ENCODE measurements around the gene MRPS18A. TPM values are rescaled to one million over a fixed set of nuclear protein-coding genes. Genes with fewer than 3 reads are reported as not detected.

The MRPS18A gene
- total and polyA plus RNA-seq, 2 donors = 33.3 to 55.8 TPM

Other genes with a start within 250 kb of the MRPS18A start
- gene DLK2, start 232.2 kb downstream of the MRPS18A start, total RNA-seq = 2.0 TPM
- gene DLK2, start 232.2 kb downstream of the MRPS18A start, polyA plus RNA-seq = 0.67 TPM
- gene TJAP1, start 210.2 kb downstream of the MRPS18A start, total RNA-seq = 10.5 TPM
- gene TJAP1, start 210.2 kb downstream of the MRPS18A start, polyA plus RNA-seq = 29.7 TPM
- not detected for gene LRRC73, start 177.4 kb downstream of the MRPS18A start, total RNA-seq
- 0.24 TPM for gene LRRC73, start 177.4 kb downstream of the MRPS18A start, polyA plus RNA-seq
- gene YIPF3, start 170.9 kb downstream of the MRPS18A start, total RNA-seq = 54.9 TPM
- gene YIPF3, start 170.9 kb downstream of the MRPS18A start, polyA plus RNA-seq = 118 TPM
- 29.4 TPM for gene POLR1C, start 170.7 kb downstream of the MRPS18A start, total RNA-seq
- 36.9 TPM for gene POLR1C, start 170.7 kb downstream of the MRPS18A start, polyA plus RNA-seq
- 23.8 TPM for gene XPO5, start 111.8 kb downstream of the MRPS18A start, total RNA-seq
- gene XPO5, start 111.8 kb downstream of the MRPS18A start, polyA plus RNA-seq = 12.6 TPM
- gene POLH, start 111.6 kb downstream of the MRPS18A start, total RNA-seq = 16.8 TPM
- 5.7 TPM for gene POLH, start 111.6 kb downstream of the MRPS18A start, polyA plus RNA-seq
- 36.3 TPM for gene GTPBP2, start 58.5 kb downstream of the MRPS18A start, total RNA-seq
- gene GTPBP2, start 58.5 kb downstream of the MRPS18A start, polyA plus RNA-seq = 40.4 TPM
- 16.8 TPM for gene MAD2L1BP, start 52.0 kb downstream of the MRPS18A start, total RNA-seq
- 25.3 TPM for gene MAD2L1BP, start 52.0 kb downstream of the MRPS18A start, polyA plus RNA-seq
- 1.0 TPM for gene RSPH9, start 42.8 kb downstream of the MRPS18A start, total RNA-seq
- gene RSPH9, start 42.8 kb downstream of the MRPS18A start, polyA plus RNA-seq = 0.60 TPM
- 85.7 TPM for gene VEGFA, start 82.4 kb upstream of the MRPS18A start, total RNA-seq
- gene VEGFA, start 82.4 kb upstream of the MRPS18A start, polyA plus RNA-seq = 63.8 TPM

All from urinary bladder (tissue), 2 donors.